Colon (tissue), 2 donors: ENCODE measurements around the gene POMT1.
"Not testable (repeated sequence)": the region's sequence is repeated elsewhere in the genome, so short reads cannot be mapped to it uniquely, and the experiment has no call there.

Experiments used
- FAIRE-seq: peaks from 2 replicates; lab custom pipeline; 2012; peaks lifted over from hg19 to GRCh38; lab: Jason Lieb, UNC
- donor health status: control.
- donor health status: control.

POMT1 gene

DNA sequence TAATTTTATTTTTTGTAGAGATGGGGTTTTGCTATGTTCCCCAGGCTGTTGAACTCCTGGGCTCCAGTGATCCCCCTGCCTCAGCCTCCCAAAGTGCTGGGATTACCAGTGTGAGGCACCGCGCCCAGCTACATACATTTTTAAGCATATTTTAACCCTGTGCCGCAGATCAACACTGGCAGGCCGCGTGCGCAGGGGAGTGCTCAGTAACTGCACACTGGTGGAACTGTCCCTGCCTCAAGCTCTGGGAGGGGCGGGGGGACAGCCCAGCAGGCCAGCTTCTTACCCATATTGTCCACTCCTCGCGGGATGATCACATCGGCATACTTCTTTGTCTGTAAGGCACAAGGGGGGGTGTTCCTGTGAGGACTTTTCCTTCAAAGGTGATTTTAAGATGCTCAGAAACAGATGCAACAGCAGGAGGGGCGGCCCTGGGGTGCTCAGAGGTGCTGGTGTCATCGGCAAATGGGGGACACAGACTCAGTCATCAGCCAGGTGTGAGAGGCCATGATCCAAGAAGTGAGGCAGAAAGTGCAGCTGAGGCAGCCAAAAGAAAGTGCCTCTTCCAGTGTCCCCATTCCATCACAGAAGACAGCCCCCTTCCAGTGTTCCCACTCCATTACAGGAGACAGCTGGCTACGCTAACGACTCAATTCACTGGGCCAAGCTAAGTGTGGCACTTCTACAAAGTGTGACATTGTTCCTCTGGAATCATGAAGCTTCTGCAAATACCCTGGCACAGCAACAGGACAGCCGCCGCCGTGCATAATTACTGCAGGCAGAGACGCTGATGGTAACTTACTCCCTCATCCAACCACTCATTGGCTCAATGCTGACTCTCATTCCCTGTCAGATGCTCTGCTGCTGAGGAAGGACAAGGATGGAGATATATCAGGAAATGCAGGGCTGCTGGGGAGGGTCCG is 23.2 kb downstream of the POMT1 start:
- no peak for FAIRE-seq

DNA sequence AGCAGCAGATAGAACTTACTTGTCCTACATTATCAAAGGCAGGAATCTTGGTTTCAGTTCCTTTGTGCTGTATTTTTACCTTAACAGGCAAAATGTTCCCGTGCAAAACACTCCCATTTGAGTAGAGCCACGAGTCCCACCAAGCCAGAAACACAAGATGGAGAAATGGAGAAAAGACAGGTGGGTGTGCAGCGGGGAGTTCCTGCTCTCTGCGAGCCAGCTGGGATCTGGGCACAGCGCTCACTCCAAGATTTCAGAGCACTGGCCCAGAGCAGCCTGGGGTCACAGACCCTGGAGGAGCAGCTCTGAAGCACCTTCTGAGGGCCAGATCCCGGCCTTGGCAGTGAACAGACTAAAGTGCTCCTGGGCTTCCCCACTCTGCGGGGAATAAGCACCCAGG is 25.5 kb downstream of the POMT1 start:
- no peak for FAIRE-seq

- no peak for FAIRE-seq
These were observed 26.3 kb downstream of the POMT1 start for GRCh38 chr9:131528886-131529505.

- no peak for FAIRE-seq
These were observed 27.2 kb downstream of the POMT1 start for GRCh38 chr9:131529597-131530545.

DNA sequence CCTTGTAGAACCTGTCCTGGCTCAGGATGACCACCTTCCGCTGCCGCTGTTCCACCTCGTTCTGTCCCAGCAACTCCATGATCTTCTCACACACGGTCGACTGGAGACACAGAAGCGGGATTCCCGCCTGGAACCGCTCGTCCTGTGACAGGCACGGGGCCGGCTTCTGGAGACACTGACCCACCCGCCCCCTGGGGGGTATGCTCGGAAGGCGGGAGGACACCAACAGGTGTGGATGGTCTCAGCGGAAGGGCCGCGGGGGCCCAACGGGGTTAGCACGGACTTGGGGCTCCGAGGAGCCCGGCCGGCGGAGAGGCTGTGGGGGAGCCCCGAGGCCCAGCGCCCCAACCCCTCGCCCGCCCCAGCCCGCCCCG is 27.8 kb downstream of the POMT1 start:
- FAIRE-seq = no peak

DNA sequence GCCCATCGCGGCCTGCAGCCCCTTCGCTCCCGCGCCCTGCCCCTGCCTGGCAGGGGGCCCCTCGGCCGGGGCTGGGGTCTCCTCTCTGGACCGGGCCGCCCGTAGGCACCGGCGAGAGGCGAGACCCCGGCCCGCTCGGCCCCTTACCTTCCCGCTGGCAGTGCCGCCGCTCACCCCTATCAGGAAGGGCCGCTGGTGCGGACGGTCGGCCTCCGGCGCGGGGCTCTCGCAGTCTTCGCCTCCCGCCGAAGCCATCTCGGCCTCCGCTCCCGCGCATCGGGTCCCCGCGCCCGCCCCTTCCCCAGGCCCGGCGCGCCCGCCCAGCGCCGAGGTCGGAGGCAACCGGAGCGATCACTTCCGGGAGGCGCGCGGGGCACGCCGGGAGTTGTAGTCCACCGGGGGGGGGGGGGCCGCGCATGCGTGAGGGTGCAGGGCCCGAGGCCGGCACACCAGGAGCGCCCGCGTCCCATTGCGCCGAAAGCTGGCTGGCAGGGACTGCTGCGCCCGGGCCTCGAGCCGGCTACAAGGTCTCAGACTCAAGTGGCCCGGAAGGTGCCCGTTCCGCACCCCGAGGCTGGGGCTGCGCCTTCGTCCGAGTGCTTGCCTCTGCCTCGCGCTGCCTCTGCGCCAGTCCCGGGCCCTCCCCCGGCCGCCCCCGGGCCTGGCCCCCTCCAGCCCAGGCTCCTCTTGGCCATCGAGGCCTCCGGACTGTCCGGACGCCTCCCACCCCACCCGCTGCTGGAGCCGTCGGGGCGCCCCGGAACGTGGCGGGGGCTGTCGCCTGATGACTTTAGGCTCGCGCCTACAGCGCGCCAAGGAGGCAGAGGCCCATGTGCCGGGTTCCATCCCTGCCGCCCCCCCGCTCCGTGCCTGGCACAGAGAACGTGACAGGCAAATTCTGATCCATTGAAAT is 28.5 kb downstream of the POMT1 start, which contains the start of gene UCK1:
UCK1 (minus strand) TSS at position 344 of the 913 bp plus-strand sequence; CDS start at position 255, 89 bp downstream.
- FAIRE-seq = no peak

GRCh38 chr9:131534721-131535237 is 32.1 kb downstream of the POMT1 start:
- FAIRE-seq = no peak

DNA sequence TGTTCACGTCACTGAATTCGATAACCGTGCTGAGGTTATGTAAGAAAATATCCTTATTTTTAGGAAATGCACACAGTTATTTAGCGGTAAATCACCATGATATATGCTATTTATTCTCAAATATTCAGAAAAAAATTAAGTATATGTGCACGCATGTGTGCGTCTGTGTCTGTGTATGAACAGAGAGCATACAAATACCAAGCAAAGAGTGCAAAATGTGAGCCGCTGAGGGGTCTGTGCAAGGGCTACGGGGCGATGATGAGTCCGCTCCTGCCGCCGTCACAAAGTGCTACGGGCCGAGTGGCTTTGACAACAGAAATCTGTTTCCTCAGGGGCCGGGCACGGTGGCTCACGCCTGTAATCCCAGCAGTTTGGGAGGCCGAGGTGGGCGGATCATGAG is 35.2 kb downstream of the POMT1 start:
- FAIRE-seq = no peak

DNA sequence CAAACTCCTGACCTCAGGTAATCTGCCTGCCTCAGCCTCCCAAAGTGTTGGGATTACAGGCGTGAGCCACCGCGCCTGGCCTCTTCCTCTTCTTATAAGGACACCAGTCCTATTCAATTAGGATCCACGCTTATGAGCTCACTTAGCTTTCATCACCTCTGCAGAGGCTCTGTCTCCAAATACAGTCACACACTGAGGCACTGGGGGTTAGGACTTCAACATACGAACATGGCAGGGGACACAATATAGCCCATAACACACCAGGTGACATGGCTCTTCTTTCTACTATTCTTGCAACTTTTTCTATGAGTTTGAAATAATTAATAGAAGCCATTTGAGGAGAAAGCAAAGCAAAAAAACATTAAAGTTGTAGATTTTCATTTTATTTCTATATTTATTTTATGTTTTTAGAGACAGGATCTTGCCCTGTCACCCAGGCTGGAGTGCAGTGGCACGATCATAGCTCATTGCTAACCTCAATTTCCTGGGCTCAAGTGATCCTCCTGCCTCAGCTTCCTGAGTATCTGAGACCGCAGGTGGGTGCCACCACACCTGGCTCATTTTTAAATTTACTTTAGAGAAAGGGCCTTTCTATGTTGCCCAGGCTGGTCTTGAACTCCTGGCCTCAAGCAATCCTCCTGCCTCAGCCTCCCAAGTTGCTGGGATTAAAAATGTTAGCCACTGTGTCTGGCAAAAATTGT is 36.7 kb downstream of the POMT1 start:
- FAIRE-seq = no peak

DNA sequence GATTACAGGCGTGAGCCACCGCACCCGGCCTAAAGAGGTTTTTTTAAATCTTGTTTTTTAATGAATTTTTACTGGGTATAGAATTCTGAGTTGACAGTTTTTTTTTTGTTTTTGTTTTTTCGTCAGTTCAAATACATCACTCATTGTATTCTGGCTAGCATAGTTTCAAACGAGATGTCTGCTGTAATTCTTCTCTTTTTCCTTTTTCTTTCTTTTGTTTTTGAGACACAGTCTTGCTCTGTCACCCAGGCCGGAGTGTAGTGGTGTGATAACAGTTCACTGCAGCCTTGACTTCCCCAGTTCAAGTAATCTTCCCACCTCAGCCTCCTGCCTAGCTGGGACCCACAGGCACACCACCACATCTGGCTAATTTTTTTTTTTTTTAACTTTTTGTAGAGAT is 40.4 kb downstream of the POMT1 start:
- no peak for FAIRE-seq

- no peak for FAIRE-seq
These were observed 42.5 kb downstream of the POMT1 start, which contains the start of gene PRRT1B for GRCh38 chr9:131545003-131545785. Gene PRRT1B, plus strand, starts transcription at chr9:131545523. Its CDS starts 93 bp downstream, at chr9:131545616.

DNA sequence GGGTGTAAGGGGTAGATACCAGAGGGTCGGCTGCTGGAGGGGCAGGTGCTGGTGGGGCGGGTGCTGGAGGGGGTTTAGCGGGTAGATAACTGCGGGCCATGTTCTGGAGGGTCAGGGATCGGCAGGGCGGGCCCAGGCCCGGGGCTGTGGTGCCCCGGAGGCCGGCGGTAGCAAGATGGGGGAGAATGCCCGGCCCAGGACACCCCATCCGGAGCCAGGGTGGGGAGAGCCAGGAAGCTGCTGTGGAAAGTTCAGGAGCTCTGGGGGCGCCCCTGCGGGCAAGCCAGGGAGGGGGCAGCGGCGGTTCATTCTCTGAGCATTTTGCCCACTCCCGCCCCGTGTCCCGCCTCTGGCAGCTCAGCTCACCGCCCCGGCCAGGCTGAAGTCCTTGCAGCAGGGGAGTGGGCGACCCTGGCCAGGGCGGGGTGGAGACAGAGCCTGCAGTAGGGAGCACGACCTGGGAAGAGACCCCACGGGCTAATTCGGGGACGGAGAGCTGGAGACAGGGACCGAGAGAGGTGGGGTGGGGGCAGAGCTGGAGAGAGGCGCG is 43.1 kb downstream of the POMT1 start:
- no peak for FAIRE-seq

DNA sequence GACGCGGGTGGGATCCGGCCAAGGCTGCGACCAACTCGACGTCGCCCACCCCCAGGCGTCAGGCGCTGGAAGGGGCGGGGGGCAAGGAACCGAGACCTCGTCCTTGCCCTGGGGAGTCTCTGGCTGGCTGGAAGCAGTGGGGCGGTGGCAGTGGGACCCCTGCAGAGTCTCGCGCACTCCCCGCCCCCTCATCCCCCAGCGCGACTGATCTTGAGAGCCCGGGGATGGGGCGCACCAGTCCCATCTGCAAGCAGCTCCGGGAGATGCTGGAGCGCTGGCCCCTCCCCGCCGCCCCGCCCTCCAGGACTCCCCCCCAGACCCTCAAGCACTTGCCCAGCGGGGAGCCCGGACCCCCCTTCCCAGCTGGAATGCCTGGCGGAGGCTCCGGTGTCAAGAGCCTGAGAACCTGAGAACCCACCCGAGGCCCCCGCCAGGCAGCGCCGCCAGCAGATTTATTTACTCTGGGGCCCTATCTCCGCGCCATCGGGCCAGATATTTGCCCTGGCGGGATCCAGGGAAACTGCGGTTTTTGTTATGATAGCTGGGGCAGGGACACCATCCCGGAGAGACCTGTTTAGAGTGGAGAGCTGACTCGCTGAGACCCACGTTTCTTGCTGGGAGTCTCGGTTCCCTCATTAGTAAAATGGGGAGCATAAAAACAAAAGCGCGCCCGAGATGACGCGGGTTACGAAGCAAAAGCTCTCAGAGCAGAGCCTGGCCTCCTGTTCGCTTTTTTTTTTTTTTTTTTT is 43.8 kb downstream of the POMT1 start:
- FAIRE-seq = no peak

GRCh38 chr9:131549186-131549585 is 46.5 kb downstream of the POMT1 start:
- not testable (repeated sequence) for FAIRE-seq

GRCh38 chr9:131550465-131550864 is 47.7 kb downstream of the POMT1 start:
- not testable (repeated sequence) for FAIRE-seq

- FAIRE-seq = no peak
These were observed 49.3 kb downstream of the POMT1 start for GRCh38 chr9:131552030-131552429.

DNA sequence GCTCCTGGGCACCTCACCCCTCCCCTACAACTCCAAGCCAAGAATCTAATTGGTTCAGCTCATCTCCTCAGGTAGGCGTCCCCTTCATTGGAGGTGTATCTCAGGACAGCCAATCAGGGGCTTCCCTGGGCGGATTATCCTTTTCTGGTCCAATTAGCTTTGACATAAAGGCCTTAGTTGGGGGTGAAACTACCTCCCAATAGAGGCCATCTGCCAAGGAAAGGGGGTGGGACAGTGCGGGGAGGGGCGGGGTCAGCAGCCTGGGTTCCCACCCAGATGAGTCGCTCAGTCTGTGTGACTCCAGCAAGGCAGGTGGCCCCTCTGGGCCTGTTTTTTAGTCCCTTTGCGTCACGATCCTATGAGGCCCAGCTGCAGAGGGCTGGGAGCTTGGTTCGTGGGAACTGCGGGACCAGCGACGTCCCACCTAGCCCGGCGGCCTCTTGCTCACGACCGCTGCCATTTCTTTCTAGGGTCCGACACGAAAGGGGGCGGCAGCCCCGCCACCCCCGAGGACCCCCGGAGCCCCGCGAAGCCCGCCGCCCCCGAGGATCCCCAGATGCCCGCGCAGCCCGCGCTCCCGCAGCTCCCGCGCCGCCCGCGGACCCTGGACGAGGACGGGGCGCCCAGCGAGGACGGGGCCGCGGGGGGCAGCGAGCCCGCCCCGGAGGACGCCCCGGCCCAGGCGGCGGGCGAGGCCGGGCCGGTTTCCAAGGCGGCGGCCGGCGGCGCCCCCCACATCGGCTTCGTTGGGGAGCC is 51.5 kb downstream of the POMT1 start:
- FAIRE-seq = no peak
